Mesodermal cell (in vitro differentiated cells): ENCODE results near the gene POLN.
"Not testable (repeated sequence)": the region's sequence is repeated elsewhere in the genome, so short reads cannot be mapped to it uniquely, and the experiment has no call there.

Experiments used
- H3K27ac ChIP-seq: 2 replicates; pipeline ENCODE4 v1.7.0; 2013; ENCODE audit warnings: mild to moderate bottlenecking, low read depth, low read length, moderate library complexity; ENCODE audit not compliant: severe bottlenecking
- H3K36me3 ChIP-seq: 2 replicates; pipeline ENCODE4 v1.7.1; 2013; ENCODE audit warnings: mild to moderate bottlenecking, low read length, moderate library complexity; ENCODE audit not compliant: control insufficient read depth, insufficient read depth
- H3K4me1 ChIP-seq: one replicate; pipeline ENCODE4 v1.7.1; 2013; ENCODE audit warnings: mild to moderate bottlenecking, low read length; ENCODE audit not compliant: insufficient read depth, control insufficient read depth, poor library complexity, severe bottlenecking
- H3K4me3 ChIP-seq: 2 replicates; pipeline ENCODE4 v1.7.0; 2013; ENCODE audit warnings: low read length, control low read depth, mild to moderate bottlenecking; ENCODE audit not compliant: insufficient read depth, poor library complexity, severe bottlenecking; ENCODE audit errors: extremely low read depth
- H3K9me3 ChIP-seq: 2 replicates; pipeline ENCODE4 v1.7.1; 2013; ENCODE audit warnings: mild to moderate bottlenecking, low read length, moderate library complexity; ENCODE audit not compliant: control insufficient read depth
- WGBS, 2 experiments: methylation state at CpG; one replicate each; pipeline ENCODE4 v1.1.5; 2013; ENCODE audit warnings: missing lambda C conversion rate in 2 of 2; ENCODE audit not compliant: insufficient coverage in 2 of 2; 5-methylcytosine and 5-hydroxymethylcytosine counted together

The POLN gene

DNA sequence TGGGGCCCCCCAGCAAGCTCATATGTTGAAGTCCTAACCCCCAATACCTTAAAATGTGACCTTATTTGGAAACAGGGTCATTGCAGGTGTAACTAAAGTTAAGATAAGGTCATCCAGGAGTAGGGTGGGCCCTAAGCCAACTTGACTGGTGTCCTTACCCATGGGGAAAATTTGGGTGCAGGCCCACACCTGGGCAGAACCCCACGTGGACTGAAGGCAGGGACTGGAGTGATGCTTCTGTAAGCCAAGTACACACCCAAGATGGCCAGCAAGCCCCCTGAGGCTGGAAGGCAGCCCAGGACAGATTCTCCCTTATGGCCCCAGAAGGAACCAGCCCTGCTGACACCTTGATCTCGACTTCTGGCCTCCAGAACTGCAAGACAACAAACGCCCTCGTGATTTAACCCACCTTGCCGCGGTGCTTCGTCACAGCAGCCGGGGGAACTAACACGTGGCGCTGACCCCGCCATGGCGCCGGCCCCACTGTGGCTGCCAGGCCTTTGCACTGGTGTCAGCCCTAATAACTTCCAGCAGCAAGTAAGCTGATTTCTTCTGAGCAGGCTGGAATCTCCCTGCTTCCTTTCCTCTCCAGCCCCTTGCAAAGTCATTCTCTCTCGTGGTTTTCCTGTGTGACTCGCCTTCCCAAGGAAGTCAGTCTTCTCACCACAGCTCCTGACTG is 43.2 kb upstream of the POLN start:
- Histone ChIP-seq H3K4me3 (no peak overlapping the region), H3K27ac (peak overlapping the region; percentile 62)
- 91% methylated on average over 13 to 15 of the region's 15 CpGs for WGBS, 2 experiments

DNA sequence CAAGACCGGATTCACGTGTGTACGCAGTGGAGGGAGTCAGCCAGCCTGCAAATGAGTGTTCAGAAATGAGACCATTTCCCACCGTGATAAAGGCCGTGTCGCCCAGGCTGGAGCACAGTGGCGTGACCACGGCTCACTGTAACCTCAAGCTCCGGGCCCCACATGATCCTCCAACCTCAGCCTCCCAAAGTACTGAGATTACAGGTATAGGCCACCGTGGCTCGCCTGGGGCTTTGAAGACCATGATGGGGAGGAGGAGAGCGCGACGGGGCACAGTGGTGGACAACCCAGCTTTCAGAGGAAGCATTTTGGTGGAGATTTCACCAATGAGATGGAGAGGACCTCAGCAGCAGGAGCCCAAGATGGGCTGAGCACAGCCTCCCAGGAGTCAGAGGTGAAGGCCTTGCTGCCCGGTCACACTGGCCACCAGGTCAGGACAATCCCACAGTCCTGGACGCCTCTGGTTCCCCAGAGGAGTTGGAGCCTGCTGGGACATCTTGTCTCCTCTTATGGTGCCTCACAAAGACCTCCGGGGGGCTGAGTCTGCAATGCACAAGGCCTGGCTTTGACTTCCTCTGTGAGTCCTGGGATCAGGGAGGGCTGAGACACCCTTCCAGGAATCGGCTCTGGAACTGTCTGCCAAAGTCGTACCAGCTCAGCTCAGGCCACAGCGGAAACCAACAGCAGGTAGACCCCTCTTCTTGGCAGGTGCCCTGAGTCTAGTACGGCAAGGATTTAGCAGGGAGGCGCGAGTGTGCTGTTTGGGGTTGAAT is 42.4 kb upstream of the POLN start:
- no peak overlapping the region for H3K27ac ChIP-seq
- peaks cover 19% of the 10 kb centered on the region for H3K4me1 ChIP-seq
- no peaks in the 10 kb centered on the region for H3K36me3 ChIP-seq
- no peaks in the 10 kb centered on the region for H3K9me3 ChIP-seq
- H3K4me3 ChIP-seq = no peak overlapping the region
- WGBS, 2 experiments = 95 to 96% methylated on average over 21 to 22 of the region's 23 CpGs

More for the DNA sequence above, 43.2 kb upstream of the POLN start:
- Histone ChIP-seq H3K4me1 (peaks cover 19% of the 10 kb centered on the region), H3K9me3 (no peaks in the 10 kb centered on the region), H3K36me3 (no peaks in the 10 kb centered on the region)

DNA sequence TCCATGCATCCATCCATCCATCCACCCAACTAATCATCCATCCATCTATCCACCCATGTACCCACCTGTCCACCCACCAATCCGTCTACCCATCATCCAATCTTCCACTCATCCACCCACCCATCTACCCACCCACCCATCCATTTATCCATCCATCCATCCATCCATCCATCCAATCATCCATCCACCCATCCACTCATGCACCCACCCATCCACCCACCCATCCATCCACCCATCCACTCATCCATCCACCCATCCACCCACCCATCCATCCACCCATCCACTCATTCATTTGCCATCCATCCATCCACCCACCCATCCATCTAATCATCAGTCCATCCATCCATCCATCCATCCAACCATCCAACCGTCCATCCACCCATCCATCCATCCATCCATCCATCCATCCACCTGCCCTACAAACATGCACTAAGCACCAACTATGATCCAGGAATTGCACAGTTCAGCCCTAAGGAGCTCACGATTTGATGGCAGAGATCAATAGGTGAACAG is 41.3 kb upstream of the POLN start:
- H3K4me1 ChIP-seq = peaks cover 19% of the 10 kb centered on the region
- 90 to 100% methylated on average over 2 to 3 of the region's 3 CpGs for WGBS, 2 experiments
- no peaks in the 10 kb centered on the region for H3K9me3 ChIP-seq
- no peak overlapping the region for H3K27ac ChIP-seq
- no peak overlapping the region for H3K4me3 ChIP-seq
- H3K36me3 ChIP-seq = no peaks in the 10 kb centered on the region

DNA sequence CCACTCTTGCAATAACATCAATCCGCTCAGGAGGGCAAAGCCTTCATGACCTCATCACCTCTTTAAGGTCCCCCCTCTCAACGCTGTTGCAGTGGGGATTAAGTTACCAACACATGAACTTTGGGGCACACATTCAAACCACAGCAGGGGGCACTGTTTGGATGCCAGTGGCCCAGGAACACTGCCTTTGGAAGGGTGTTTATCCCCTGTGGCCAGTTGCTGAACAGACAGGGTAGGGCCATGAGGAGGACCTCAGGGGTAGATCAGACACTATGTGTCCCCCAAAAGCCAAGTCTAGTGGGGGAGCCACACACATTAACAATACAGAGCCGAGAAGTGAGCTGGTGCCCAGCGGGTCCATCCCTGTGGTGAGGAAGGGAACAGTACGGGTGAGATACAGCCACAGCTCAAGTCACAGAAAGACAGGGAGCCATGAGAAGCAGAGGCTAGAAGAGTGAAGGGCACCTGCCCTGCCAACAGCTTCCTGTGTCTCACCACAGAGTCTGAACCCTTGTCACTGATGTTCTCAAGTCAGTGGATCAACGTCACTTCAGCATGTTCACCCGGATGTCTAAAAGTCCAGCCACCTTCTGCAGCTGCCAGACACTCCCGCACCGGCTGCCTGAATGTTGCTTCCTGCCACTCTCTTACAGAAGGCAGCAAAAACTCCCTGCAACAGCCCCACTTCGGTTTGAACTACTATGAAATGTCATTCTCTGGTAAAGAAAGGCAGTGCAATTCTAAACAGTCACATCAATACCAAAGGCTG is 39.8 kb upstream of the POLN start:
- no peak overlapping the region for H3K4me3 ChIP-seq
- H3K4me1 ChIP-seq = peaks cover 19% of the 10 kb centered on the region
- WGBS, 2 experiments = 88 to 93% methylated on average over 7 to 8 of the region's 10 CpGs
- H3K27ac ChIP-seq = no peak overlapping the region
- no peaks in the 10 kb centered on the region for H3K9me3 ChIP-seq
- no peaks in the 10 kb centered on the region for H3K36me3 ChIP-seq

DNA sequence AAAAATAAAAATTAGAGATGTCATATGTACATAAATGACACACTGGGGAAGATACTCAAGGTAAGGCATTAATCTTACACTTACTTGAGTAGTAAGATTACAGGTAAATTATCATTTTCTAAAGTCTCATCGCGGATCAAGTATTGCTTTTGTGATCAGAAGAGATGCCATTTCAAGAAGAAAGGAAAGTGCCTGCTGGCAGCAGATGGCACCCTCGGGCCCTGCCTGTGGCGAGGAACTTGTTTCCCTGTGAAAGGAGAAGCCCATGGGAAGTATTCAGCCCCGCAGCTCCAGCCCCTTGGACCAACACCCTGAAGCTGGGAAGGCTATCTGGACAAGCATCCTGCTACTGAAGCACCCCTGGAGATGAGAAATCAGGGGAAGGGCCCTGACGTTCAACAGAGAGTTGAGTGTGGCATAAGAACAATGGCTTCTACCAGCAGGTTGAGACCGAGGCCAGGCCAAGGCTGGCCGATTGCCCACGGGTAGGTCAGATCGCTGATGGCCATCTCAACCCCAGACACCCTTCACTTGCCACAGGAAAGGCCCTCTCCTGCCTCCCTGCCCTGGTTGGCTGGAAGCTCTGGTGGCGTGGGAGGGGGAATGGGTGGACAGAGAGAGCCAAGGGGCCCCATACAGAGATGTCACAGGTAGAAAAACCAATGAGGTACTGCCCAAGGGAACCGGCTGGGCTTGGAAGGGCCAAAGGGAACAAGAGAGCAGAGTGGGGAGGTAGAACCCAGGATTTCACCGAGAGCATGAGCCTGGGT is 38.8 kb upstream of the POLN start:
- Histone ChIP-seq H3K9me3 (no peaks in the 10 kb centered on the region), H3K27ac (no peak overlapping the region), H3K4me3 (no peak overlapping the region), H3K36me3 (no peaks in the 10 kb centered on the region), H3K4me1 (peaks cover 12% of the 10 kb centered on the region)
- 86 to 92% methylated on average over 12 to 13 of the region's 13 CpGs for WGBS, 2 experiments

DNA sequence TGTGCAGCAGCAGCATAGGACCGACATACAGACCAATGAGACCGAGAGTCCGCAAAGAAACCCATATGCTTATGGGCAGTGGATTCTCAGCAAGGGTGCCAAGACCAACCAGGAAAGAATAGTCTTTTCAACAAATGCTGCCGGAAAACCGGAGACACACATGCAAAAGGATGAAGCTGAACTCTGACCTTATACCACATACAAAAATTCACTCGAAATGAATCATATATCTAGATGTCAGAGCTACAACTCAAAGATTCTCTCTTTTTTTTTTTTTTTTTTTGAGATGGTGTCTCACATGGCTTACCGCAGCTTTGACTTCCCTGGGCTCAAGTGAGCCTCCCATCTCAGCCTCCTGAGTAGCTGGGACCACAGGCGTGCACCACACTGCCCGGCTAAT is 36.0 kb upstream of the POLN start:
- no peak overlapping the region for H3K4me3 ChIP-seq
- 90 to 97% methylated on average over 8 to 9 of the region's 9 CpGs for WGBS, 2 experiments

DNA sequence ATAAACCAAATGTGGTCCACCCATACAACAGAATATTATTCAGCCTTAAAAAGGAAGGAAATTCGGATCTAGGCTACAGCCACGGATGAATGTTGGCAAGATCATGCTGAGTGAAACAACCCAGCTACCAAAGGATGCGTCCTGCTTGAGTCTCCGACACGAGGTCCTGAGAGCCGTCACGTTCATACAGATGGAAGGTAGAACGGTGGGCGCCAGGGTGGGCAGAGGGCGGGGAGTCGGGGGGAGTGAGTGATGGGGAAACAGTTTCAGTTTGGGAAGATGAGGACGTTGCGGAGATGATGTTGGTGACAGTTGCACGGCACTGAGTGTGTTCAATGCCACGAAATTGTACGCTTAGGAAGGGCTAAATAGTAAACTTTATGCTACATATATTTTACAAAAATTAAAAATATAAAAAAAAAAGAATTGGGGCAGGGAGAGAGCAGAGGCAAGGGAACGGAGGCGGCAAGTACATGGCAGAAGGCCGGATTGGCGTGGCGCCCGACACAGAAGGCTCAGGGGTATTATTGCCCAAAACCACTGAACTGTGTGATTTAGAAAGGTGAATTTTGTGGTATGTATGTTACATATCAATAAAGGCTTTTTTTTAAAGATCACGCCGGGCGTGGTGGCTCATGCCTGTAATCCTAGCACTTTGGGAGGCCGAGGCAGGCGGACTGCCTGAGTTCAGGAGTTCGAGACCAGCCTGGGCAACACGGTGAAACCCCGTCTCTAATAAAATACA is 34.8 kb upstream of the POLN start:
- H3K4me1 ChIP-seq = no peaks in the 10 kb centered on the region
- H3K36me3 ChIP-seq = no peaks in the 10 kb centered on the region
- H3K9me3 ChIP-seq = no peaks in the 10 kb centered on the region
- no peak overlapping the region for H3K27ac ChIP-seq
- no peak overlapping the region for H3K4me3 ChIP-seq
- 95% methylated on average over 19 to 24 of the region's 30 CpGs for WGBS, 2 experiments

More for the DNA sequence above, 36.0 kb upstream of the POLN start:
- H3K9me3 ChIP-seq = no peaks in the 10 kb centered on the region
- no peak overlapping the region for H3K27ac ChIP-seq
- no peaks in the 10 kb centered on the region for H3K4me1 ChIP-seq
- H3K36me3 ChIP-seq = no peaks in the 10 kb centered on the region

DNA sequence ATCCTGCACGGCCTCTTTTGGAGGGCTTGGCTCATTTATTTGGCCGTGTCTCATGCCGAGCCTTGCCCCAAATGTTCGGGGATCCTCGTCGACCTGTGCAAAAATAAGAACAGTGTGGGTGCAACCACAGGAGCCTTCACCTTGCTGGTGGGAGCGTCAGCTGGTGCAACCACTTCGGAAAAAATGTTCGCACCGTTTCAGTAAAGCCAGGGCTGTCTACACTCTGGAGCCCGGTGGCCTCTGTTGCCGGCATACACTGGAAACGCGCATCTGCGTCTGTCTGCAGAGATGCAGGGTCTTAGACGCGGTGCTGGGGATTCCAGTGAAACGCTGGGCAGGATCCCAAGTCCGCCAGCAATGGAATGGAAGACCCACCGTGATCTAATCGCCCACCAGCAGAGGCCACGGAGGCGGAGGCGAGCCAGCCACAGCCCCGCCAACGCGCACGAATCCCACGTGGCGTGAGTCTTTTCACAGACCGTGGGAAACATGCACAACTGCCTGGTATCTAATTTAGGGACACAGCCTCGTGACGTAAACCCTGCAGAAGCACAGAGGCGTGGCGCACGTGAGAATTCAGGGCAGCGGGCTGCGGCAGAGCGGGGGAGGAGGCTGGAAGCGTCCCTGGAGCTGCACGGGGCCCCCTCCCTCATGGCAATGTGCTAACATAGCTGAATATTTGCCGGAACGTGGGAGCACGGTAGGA is 33.8 kb upstream of the POLN start:
- H3K4me1 ChIP-seq = no peaks in the 10 kb centered on the region
- H3K36me3 ChIP-seq = no peaks in the 10 kb centered on the region
- 92 to 96% methylated on average over 39 of the region's 44 CpGs for WGBS, 2 experiments
- no peaks in the 10 kb centered on the region for H3K9me3 ChIP-seq
- no peak overlapping the region for H3K4me3 ChIP-seq
- H3K27ac ChIP-seq = no peak overlapping the region

DNA sequence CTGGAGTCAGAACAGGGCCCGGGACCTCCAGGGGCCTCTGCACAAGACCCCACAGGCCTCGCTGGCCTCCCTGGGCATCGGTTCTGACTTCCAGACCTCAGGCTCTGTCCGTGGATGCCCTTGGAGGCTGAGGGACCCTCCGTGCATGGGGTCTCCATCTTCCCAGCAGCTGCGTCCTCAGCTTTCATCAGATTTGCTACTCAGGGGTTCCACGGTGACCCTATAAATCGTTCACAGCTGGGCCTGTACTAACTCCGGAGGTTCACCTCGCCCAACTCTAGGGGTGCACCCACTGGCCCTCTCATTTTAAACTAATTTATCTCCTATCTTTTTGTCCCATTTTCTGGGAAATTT is 33.1 kb upstream of the POLN start:
- H3K27ac ChIP-seq, H3K4me3 ChIP-seq, H3K36me3 ChIP-seq, H3K4me1 ChIP-seq, H3K9me3 ChIP-seq: not testable (repeated sequence)
- WGBS, 2 experiments = 88 to 95% methylated on average over 8 to 9 of the region's 10 CpGs
